Islet precursor cell (in vitro differentiated cells): ENCODE data around the gene GALM.
A peak's percentile ranks its signal among the peaks of the same experiment; 100 is the strongest.
"Not testable (repeated sequence)": the region's sequence is repeated elsewhere in the genome, so short reads cannot be mapped to it uniquely, and the experiment has no call there.

Source experiments
- DNase-seq: peaks from one replicate; pipeline ENCODE4 v3.0.0-alpha.2; 2018

Gene GALM

GRCh38 chr2:38743672-38744398, 77.9 kb downstream of the GALM start:
- DNase-seq: no peak

DNA sequence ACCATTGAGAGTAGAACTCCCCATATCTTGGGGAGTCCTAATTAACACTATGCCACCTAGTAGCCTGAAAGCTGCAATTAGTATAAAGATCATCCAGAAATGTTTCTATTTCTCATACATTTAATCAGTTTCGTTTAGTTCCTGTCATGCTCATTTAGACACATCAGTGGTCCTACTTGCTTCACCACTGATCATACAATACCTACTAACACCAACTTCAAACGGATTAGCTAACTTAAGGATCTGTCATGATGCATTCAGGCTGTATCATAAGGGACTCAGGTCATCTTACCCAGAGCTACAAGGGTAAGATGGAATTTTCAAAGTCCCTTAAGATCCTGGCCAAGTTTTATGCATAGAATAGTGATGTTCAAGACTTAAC, 78.5 kb downstream of the GALM start:
- DNase-seq: no peak

- DNase-seq: no peak
These were observed 79.4 kb downstream of the GALM start for GRCh38 chr2:38745267-38745666.

GRCh38 chr2:38747007-38747424, 81.1 kb downstream of the GALM start:
- DNase-seq: no peak

DNA sequence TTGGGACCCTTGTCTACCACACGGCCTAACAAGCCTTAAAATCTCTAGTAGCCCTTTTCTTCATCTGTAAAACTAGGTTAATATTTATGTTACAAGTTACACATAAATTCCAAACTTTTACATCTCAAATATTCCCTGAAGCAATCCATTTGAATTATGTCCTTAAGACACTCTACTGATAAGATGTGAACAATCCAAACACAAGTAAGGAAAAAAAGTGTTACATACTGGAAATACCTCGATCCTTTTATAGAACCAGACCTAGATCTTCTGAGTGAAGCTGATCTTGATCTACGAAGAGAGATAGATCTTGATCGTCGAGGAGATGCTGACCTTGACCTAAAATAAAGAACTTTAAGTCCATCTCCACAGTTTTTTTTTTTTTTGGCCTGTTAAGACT, 81.9 kb downstream of the GALM start:
- DNase-seq: no peak

DNA sequence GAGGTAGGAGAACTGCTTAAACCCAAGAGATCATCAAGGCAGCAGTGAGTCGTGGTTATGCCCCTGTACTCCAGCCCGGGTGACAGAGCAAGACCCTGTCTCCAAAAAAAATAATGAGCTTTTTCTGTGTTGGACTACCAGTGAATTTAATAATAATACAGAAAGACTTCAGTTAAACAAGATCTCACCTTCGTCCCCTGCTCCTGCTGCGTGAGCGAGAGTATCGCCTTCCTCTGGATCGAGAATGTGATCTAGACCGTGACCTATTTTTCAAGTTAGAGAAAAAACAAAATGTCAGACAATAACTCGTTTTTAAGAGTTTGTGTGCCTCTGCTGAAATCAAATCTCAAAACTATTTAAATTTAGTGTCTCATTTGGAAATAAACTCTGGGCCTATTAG, 82.5 kb downstream of the GALM start:
- DNase-seq: no peak

DNA sequence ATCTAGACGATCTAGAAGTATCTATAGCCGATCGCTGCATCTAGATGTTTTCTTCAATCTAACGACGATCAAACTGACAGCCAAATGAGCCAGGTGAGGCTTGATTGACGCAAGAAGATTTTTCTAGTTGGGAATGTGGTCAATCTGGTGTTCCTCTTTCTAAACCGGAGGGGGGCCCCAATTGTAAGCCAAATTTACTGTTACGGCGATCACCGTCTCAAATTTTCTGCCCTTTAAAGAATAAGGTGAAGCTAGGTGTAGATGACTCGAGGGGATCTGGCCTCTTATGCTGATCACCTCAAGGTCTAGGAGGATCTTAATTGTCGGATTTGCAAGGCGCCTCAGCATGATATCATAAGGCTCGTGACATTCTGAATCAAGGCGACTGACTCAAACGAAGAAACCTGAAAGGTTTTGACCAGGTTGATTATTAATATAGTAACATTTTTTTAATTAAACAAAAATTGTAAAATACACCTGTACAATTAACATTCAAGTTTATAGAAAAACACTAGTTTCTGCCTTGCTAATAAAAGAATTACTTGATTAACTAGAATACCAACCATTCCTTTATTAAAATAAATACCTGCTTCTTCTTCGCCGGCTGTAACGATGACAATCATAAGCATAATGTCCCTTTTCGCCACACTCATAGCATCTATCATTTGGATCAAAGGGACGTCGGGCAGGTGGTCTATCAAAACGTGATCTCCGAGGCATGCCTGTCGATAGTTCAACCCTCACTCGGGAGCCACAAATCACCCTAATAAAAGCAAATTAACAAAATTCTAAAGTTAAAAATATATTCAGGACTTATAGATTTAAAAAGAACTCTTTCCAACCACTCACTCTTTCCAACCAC, 83.3 kb downstream of the GALM start:
- no peak for DNase-seq

GRCh38 chr2:38750011-38750890, 84.3 kb downstream of the GALM start:
- DNase-seq: no peak

- DNase-seq: peak; percentile 98
These were observed 85.1 kb downstream of the GALM start, which contains the start of gene SRSF7 for GRCh38 chr2:38750891-38751595. SRSF7 (minus strand) TSS chr2:38751361; CDS start chr2:38751256, 105 bp downstream.

GRCh38 chr2:38751596-38752410, 85.9 kb downstream of the GALM start:
- DNase-seq: no peak

DNA sequence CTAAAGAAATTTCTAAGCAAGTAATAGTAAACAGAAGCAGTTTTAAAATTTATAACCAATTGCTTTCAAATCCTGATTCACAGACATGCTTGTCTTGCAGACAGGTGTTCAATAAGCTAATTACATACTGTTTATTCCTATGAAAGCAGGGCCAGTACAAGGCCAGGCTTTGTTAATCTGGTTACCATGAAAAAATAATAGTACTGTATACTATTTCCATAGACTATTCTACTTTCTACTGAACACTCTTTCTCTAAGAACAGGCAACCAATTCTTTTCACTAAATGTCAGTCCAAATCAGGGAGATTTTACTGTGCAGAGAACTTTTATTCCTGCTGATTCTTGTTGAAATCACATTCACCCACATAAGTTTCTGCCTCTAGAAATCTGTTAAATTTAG, 88.1 kb downstream of the GALM start:
- DNase-seq: no peak

DNA sequence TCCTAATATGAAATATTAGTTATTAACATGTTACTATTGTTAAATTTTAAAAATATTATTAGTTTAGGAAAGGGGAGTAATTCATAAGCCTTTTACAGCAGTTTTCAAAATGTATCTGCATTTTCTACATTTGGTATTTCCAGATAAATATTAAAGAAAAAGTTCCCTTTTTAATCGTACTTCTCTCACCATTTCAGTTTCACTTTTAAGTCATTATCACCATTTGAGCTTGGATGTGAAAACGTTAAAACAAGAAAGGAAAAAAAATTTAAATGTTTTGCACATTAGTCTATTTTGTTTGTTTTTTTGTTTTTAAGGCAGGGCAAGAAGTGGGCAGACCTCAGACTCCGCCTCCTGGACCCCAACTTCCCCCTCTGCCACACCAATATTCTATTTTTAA, 88.6 kb downstream of the GALM start:
- no peak for DNase-seq

GRCh38 chr2:38755891-38756290, 90.0 kb downstream of the GALM start:
- DNase-seq: not testable (repeated sequence)

- DNase-seq: no peak
These were observed 97.3 kb downstream of the GALM start for GRCh38 chr2:38763228-38763627.

DNA sequence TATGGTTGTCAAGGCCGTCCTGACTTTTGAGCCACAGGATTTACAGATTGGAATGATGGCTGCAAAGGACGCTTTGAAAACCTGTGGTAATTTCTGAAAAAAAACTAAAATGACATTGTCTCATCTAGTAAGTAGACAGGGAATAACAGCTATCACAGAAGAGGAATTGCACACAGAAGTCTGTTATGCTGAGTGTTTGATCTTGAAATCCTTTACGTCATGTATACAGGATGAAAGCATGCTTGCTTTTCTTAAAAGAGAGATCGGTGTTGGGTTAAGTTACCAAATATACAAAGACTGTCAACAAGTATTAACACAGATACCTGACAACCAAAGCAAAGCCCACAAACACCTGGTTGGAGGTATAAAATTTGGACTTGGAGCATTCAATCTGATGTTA, 97.8 kb downstream of the GALM start:
- no peak for DNase-seq

DNA sequence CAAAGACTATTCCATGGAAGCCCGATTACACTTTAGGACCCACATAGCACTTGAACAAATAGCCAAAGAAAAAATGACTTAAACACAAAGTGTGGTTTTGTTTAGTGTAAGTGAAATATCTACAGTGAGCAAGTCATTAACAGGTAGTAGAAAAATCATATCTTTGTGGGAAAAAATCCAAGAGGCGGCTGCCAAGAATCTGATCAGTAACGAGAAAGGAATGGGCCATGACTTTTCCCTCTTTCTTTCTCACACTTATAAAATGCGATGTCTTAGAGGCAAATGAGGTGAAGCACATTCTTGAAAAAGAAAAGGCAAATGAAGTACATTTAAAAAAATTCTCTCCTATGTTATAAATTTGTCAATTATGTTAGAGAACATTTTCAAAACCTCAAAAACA, 99.2 kb downstream of the GALM start:
- DNase-seq: no peak

GRCh38 chr2:38765551-38765950, 99.6 kb downstream of the GALM start:
- DNase-seq: no peak

DNA sequence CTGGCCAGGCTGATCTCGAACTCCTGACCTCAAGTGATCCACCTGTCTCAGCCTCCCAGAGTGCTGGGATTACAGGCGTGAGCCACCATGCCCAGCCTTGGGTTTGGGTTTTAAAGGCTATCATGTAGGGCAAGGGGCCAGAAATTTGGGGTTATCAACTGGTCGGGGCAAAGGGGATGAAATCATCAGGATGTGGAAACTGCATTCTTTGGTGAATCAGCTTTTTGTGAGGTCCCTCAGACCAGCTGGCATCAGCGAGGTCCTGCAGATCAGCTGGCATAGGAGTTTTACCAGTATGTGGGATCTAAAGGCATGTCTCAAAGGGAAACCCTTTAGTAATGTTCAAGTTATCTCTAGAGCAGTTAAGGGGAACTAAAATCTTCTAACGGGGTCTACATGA, 105.7 kb downstream of the GALM start:
- no peak for DNase-seq

DNA sequence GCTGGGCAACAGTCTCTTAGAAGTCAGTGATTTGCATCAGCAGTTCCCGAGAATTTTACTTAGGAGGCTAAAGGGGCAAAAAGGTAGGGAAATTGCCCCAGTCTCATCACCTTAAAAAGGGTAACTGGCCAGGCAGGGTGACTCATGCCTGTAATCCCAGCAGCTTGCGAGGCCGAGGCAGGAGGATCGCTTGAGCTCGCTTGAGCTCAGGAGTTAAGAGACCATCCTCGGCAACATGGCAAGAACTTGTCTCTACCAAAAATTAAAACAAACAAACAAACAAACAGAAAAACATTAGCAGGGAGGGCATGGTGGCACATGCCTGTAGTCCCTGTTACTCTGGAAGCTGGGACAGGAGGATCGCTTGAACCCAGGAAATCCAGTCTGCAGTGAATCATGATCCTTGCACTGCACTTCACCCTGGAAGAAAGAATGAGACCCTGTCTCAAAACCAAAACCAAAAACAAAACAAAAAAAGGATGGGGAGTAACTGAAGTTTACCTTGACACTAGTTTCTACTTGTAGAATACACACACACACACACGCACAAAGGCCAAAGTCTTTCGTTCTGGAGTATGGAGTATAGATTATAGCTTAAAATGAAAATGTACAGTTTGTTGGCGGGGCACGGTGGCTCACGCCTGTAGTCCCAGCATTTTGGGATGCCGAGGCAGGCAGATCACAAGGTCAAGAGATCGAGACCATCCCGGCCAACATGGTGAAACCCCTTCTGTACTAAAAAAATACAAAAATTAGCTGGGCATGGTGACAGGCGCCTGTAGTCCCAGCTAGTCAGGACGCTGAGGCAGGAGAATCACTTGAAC, 109.4 kb downstream of the GALM start:
- peak; percentile 62 for DNase-seq

DNA sequence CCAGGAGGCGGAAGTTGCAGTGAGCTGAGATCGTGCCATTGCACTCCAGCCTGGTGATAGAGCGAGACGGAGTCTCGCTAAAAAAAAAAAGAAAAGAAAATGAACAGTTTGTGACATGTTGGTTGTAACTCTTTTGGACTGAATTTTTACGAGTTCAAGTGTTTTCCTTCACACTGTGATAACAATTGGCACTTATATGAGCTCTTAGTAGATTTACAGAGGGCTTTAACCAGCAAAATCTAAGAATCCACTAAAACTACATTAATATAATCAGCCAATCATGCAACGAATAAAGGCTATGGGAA, 110.0 kb downstream of the GALM start:
- DNase-seq: no peak

DNA sequence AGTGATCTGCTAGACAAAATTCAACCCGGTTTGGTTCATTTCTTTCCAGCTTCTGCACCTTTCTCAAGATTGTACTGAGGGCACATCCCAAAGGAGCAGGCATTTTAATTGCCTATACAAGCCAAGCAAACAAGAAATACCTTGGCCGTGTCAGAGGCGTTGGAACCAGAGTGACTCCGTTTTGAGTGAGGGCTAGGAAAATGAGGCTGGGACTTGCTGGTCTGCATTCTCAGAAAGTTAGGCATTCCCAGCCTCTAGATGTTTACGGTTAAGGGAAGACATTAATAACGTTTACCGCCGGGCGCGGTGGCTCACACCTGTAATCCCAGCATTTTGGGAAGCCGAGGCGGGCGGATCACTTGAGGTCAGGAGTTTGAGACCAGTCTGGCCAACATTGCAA, 110.6 kb downstream of the GALM start:
- peak; percentile 70 for DNase-seq
